Measurements from ENCODE around the gene ITGB1. TPM values are rescaled to one million over a fixed set of nuclear protein-coding genes. Genes with fewer than 3 reads are reported as not detected.
A peak's percentile ranks its signal among the peaks of the same experiment; 100 is the strongest.
"Not testable (repeated sequence)": the region's sequence is repeated elsewhere in the genome, so short reads cannot be mapped to it uniquely, and the experiment has no call there.

The ITGB1 gene
- total RNA-seq (100 to 1,000 TPM; 420 to 435 TPM), polyA plus RNA-seq (100 to 1,000 TPM; 634 to 758 TPM)

- H3K4me1 ChIP-seq (ENCODE audit: insufficient read depth, low read length), result peaks cover 35% of the 10 kb centered on the region
- H3K27me3 Mint-ChIP-seq, result no peaks in the 10 kb centered on the region
- peaks cover 41 to 61% (median 48%) of the 10 kb centered on the region in 4 donors for H3K4me1 Mint-ChIP-seq
Observed at GRCh38 chr10:32958085-32959005, at the start of gene ITGB1. TSS of gene ITGB1 (minus strand) at chr10:32958230. CDS start at chr10:32935558, 22,672 bp downstream.

GRCh38 chr10:33006342-33006887, 48.4 kb upstream of the ITGB1 start:
- H3K4me1 Mint-ChIP-seq, result peaks cover 35 to 70% (median 49%) of the 10 kb centered on the region in 4 donors
- no peak overlapping the region for H3K4me3 ChIP-seq (ENCODE audit: low read length in 2 of 2)
- peaks cover 45% of the 10 kb centered on the region for H3K4me1 ChIP-seq (ENCODE audit: insufficient read depth, low read length)

More at GRCh38 chr10:32958085-32959005, at the start of gene ITGB1:
- no peaks in the 10 kb centered on the region for H3K27me3 ChIP-seq (ENCODE audit: insufficient read depth, low read length)
- no peaks in the 10 kb centered on the region for H3K36me3 ChIP-seq (ENCODE audit: insufficient read depth, low read length)
- Mint-ChIP-seq H3K4me3 (peak within 1 kb of the TSS; percentile 87 to 96 (median 92)), H3K9me3 (no peaks in the 10 kb centered on the region), H3K27ac (peak within 1 kb of the TSS; percentile 90 to 96 (median 94)), H3K36me3 (peaks cover 20 to 34% of the 10 kb centered on the region in 2 donors)
- DNase-seq, result peak; percentile 83 to 85 (median 85)
- H3K9me3 ChIP-seq (ENCODE audit: control insufficient read depth in 1 of 2, low read length in 2 of 2), result no peaks in the 10 kb centered on the region
- POLR2A ChIA-PET (ENCODE audit: partially characterized antibody), result interaction anchor here (0.9 to 10.4 kb wide), 15 partner anchors 11 to 614 kb away, joined by 3 to 131 read pairs (median 5); partner anchors contain the start of gene EPC1
- peak within 1 kb of the TSS; percentile 69 for H3K27ac ChIP-seq (ENCODE audit: low read depth, low read length)
- peak within 1 kb of the TSS; percentile 76 to 88 for H3K4me3 ChIP-seq (ENCODE audit: low read length in 2 of 2)
- CTCF ChIA-PET (ENCODE audit: partially characterized antibody), result interaction anchor here (0.9 to 5.3 kb wide), 3 partner anchors 22 to 157 kb away, joined by 3 to 25 read pairs (median 4); no protein-coding TSS in a partner anchor
- intact Hi-C loops (cut with micrococcal nuclease), result loop anchor here (1.0 to 5.0 kb wide), 5 partner anchors 10 to 194 kb away; no protein-coding TSS in a partner anchor

GRCh38 chr10:33005322-33006301, 47.6 kb upstream of the ITGB1 start:
- H3K36me3 Mint-ChIP-seq, result no peaks in the 10 kb centered on the region
- Histone ChIP-seq H3K9me3 (ENCODE audit: control insufficient read depth in 1 of 2, low read length in 2 of 2) (no peaks in the 10 kb centered on the region), H3K27ac (ENCODE audit: low read depth, low read length) (peak overlapping the region; percentile 51), H3K4me1 (ENCODE audit: insufficient read depth, low read length) (peaks cover 37% of the 10 kb centered on the region), H3K4me3 (ENCODE audit: low read length in 2 of 2) (peak overlapping the region; percentile 30 to 57), H3K27me3 (ENCODE audit: insufficient read depth, low read length) (no peaks in the 10 kb centered on the region), H3K36me3 (ENCODE audit: insufficient read depth, low read length) (no peaks in the 10 kb centered on the region)
- H3K9me3 Mint-ChIP-seq, result peaks cover 0 to 3% (median 0%) of the 10 kb centered on the region in 8 donors
- peak overlapping the region; percentile 84 to 90 (median 88) for H3K4me3 Mint-ChIP-seq
- DNase-seq, result peak in 1 of 5 donors; percentile 61
- CTCF ChIA-PET (ENCODE audit: partially characterized antibody), result interaction anchor here (1.1 to 5.2 kb wide), 4 partner anchors 109 to 148 kb away, joined by 3 to 61 read pairs (median 6); no protein-coding TSS in a partner anchor
- H3K27ac Mint-ChIP-seq, result peak overlapping the region; percentile 83 to 94 (median 88)
- H3K27me3 Mint-ChIP-seq, result no peaks in the 10 kb centered on the region
- intact Hi-C loops (cut with micrococcal nuclease), result loop anchor here (5.0 to 10.0 kb wide), 3 partner anchors 73 to 751 kb away; no protein-coding TSS in a partner anchor
- POLR2A ChIA-PET (ENCODE audit: partially characterized antibody), result interaction anchor here (0.9 to 4.0 kb wide), 5 partner anchors 25 to 560 kb away, joined by 3 to 16 read pairs (median 5); no protein-coding TSS in a partner anchor
- H3K4me1 Mint-ChIP-seq, result peaks cover 31 to 62% (median 43%) of the 10 kb centered on the region in 4 donors

More at GRCh38 chr10:33006342-33006887, 48.4 kb upstream of the ITGB1 start:
- no peaks in the 10 kb centered on the region for H3K36me3 Mint-ChIP-seq
- Histone ChIP-seq H3K36me3 (ENCODE audit: insufficient read depth, low read length) (no peaks in the 10 kb centered on the region), H3K27ac (ENCODE audit: low read depth, low read length) (peak overlapping the region; percentile 51), H3K9me3 (ENCODE audit: control insufficient read depth in 1 of 2, low read length in 2 of 2) (no peaks in the 10 kb centered on the region), H3K27me3 (ENCODE audit: insufficient read depth, low read length) (no peaks in the 10 kb centered on the region)
- peaks cover 0 to under 1% (median 0%) of the 10 kb centered on the region in 8 donors for H3K9me3 Mint-ChIP-seq
- no peaks in the 10 kb centered on the region for H3K27me3 Mint-ChIP-seq
- CTCF ChIA-PET (ENCODE audit: partially characterized antibody), result interaction anchor here (1.1 to 5.2 kb wide), 4 partner anchors 108 to 147 kb away, joined by 3 to 61 read pairs (median 6); no protein-coding TSS in a partner anchor
- H3K4me3 Mint-ChIP-seq, result peak overlapping the region; percentile 46 to 90 (median 88)
- no peak for DNase-seq
- intact Hi-C loops (cut with micrococcal nuclease), result loop anchor here (5.0 to 10.0 kb wide), 3 partner anchors 74 to 752 kb away; no protein-coding TSS in a partner anchor
- POLR2A ChIA-PET (ENCODE audit: partially characterized antibody), result interaction anchor here (1.0 to 4.0 kb wide), 5 partner anchors 25 to 126 kb away, joined by 3 to 16 read pairs (median 5); no protein-coding TSS in a partner anchor
- H3K27ac Mint-ChIP-seq, result peak overlapping the region in 6 of 7 donors; percentile 41 to 94 (median 78)

- no peaks in the 10 kb centered on the region for H3K27me3 Mint-ChIP-seq
- Histone ChIP-seq H3K4me3 (ENCODE audit: low read length in 2 of 2) (no peak overlapping the region), H3K27ac (ENCODE audit: low read depth, low read length) (no peak overlapping the region), H3K9me3 (ENCODE audit: control insufficient read depth in 1 of 2, low read length in 2 of 2) (no peaks in the 10 kb centered on the region), H3K27me3 (ENCODE audit: insufficient read depth, low read length) (no peaks in the 10 kb centered on the region), H3K4me1 (ENCODE audit: insufficient read depth, low read length) (peaks cover 12% of the 10 kb centered on the region), H3K36me3 (ENCODE audit: insufficient read depth, low read length) (no peaks in the 10 kb centered on the region)
- no peaks in the 10 kb centered on the region for H3K36me3 Mint-ChIP-seq
- no peak overlapping the region for H3K4me3 Mint-ChIP-seq
- intact Hi-C loops (cut with micrococcal nuclease), result loop anchor here (10.0 kb wide), 1 partner anchor 747 kb away; no protein-coding TSS in a partner anchor
- peaks cover 7 to 39% (median 24%) of the 10 kb centered on the region in 4 donors for H3K4me1 Mint-ChIP-seq
- POLR2A ChIA-PET (ENCODE audit: partially characterized antibody), result interaction anchor here (1.0 kb wide), 2 partner anchors 11 to 21 kb away, joined by 3 read pairs; no protein-coding TSS in a partner anchor
- H3K9me3 Mint-ChIP-seq, result peaks cover 0 to 14% (median 3%) of the 10 kb centered on the region in 8 donors
- no peak overlapping the region for H3K27ac Mint-ChIP-seq
- CTCF ChIA-PET (ENCODE audit: partially characterized antibody), result interaction anchor here (0.9 kb wide), 1 partner anchor 8 kb away, joined by 3 read pairs; no protein-coding TSS in a partner anchor
- DNase-seq, result no peak
Observed at GRCh38 chr10:33001908-33002492, 44.0 kb upstream of the ITGB1 start.

- H3K4me1 ChIP-seq (ENCODE audit: insufficient read depth, low read length); DNase-seq; H3K27me3 Mint-ChIP-seq; H3K4me3 ChIP-seq (ENCODE audit: low read length in 2 of 2); H3K9me3 ChIP-seq (ENCODE audit: control insufficient read depth in 1 of 2, low read length in 2 of 2); intact Hi-C loops (cut with micrococcal nuclease); H3K36me3 Mint-ChIP-seq; H3K27ac ChIP-seq (ENCODE audit: low read depth, low read length); H3K4me3 Mint-ChIP-seq; H3K36me3 ChIP-seq (ENCODE audit: insufficient read depth, low read length); H3K27me3 ChIP-seq (ENCODE audit: insufficient read depth, low read length): not testable (repeated sequence)
- peak overlapping the region in 1 of 7 donors; percentile 53 for H3K27ac Mint-ChIP-seq
- POLR2A ChIA-PET (ENCODE audit: partially characterized antibody), result interaction anchor here (0.8 to 1.9 kb wide), 2 partner anchors 17 to 141 kb away, joined by 3 to 5 read pairs; no protein-coding TSS in a partner anchor
- H3K4me1 Mint-ChIP-seq, result peaks cover 8 to 28% (median 14%) of the 10 kb centered on the region in 4 donors
- H3K9me3 Mint-ChIP-seq, result peaks cover 0 to 14% (median 3%) of the 10 kb centered on the region in 8 donors
- CTCF ChIA-PET (ENCODE audit: partially characterized antibody), result interaction anchor here (1.9 kb wide), 1 partner anchor 12 kb away, joined by 5 read pairs; no protein-coding TSS in a partner anchor
Observed at GRCh38 chr10:32998060-32998581, 40.1 kb upstream of the ITGB1 start.

Data from CD4-positive, alpha-beta memory T cell (primary cell).